Measurements from ENCODE around the gene NFIA. TPM values are rescaled to one million over a fixed set of nuclear protein-coding genes. Genes with fewer than 3 reads are reported as not detected.

NFIA gene
- total RNA-seq, 2 donors from 2014 or later = 61.4 to 86.3 TPM

DNA sequence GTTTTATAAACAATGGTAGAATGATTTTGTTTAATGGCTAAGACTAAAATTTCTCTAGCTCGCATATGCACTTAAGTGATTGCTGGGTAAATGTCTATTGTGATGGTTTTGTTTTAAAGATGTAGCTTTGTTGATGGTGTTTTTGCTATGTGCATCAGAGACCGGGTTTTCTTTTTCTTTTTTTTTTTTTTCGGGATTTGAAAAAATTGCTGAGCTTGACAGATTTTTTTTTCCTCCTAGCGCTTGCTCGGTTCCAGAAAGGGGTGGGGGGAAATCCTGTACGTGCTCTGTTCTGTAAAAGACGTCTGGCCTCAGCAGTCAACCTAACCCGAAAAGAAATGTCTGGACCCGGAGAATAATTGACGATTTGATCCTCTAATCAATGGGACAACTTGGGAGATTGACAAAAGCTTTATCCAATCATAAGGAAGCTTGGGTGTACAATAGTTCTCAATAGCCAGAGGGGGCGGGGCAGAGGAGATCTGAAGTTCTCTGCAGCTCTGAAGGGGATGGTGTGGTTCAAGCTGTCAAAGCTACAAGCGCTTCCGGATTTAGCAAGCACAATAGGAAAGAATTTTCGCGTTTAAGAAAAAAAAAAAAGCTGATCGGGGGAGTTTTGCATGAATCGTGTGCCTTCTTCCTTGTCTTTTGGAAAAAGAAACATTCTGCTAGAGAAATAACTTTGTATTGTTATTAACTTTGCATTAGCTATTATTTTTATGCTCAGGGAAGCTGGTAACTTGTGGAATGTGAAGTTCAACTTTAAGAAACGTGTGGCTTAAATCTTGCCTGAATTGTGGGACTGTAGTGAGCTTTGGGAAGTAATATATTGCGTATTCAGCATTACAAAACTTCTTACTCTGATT lies 4.5 kb upstream of the NFIA start:
- Histone ChIP-seq H3K4me1 (replicated peaks) (peaks cover 12% of the 10 kb centered on the region), H3K27me3 (replicated peaks; ENCODE audit: insufficient read depth) (no peaks in the 10 kb centered on the region), H3K27ac (peak overlapping the region; percentile 89 to 97), H3K4me3 (peak overlapping the region; percentile 29 to 51), H3K36me3 (no peaks in the 10 kb centered on the region), H3K9me3 (no peaks in the 10 kb centered on the region)
- DNase-seq (ENCODE audit: low spot score) = peak; percentile 95
- TF ChIP-seq POLR2AphosphoS5 (IDR thresholded peaks at IDR 0.05) (peak; percentile 89), POLR2A (IDR thresholded peaks at IDR 0.05) (peak; percentile 22)
- TF ChIP-seq, protein P1, sequence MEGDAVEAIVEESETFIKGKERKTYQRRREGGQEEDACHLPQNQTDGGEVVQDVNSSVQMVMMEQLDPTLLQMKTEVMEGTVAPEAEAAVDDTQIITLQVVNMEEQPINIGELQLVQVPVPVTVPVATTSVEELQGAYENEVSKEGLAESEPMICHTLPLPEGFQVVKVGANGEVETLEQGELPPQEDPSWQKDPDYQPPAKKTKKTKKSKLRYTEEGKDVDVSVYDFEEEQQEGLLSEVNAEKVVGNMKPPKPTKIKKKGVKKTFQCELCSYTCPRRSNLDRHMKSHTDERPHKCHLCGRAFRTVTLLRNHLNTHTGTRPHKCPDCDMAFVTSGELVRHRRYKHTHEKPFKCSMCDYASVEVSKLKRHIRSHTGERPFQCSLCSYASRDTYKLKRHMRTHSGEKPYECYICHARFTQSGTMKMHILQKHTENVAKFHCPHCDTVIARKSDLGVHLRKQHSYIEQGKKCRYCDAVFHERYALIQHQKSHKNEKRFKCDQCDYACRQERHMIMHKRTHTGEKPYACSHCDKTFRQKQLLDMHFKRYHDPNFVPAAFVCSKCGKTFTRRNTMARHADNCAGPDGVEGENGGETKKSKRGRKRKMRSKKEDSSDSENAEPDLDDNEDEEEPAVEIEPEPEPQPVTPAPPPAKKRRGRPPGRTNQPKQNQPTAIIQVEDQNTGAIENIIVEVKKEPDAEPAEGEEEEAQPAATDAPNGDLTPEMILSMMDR (IDR thresholded peaks at IDR 0.05) = peak in 1 of 4 experiments; percentile 20
- WGBS = 4% methylated on average over 19 of the region's 19 CpGs
- intact Hi-C loops (cut with DNase I) = loop anchor here (2.0 kb wide), 2 partner anchors 25 to 261 kb away; no protein-coding TSS in a partner anchor

DNA sequence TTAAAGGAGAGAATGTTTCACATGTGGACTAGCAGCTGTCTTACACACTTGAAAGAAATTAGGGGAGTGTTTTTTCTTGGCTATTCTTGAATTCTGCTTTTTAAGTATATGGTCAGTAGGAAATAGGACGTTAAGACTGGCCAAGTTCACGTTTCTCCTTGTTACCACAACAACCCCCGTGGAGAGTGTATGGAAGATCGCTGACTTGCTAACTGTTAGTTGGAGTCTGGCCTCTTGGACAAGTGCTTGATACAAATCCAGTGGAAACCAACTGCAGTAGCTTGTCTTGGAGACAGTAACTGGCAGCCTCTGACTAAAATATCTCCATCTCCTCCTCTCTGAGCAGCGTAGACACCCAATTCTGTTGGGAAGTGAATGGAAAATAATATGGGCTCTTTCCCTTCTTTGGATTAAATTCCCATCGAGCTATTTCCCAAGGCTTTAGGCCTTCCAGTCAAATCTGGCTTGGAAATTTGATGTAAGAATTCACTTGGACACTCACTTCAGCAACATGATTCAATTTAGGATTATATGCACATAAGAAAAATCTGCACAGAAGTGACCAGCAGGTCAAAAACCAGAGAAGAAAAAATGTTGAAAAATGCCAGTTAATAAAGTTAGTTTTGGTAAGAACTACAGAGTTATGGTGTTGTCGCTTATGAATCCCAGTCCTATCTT lies 3.6 kb upstream of the NFIA start:
- Histone ChIP-seq H3K4me1 (replicated peaks) (peaks cover 12% of the 10 kb centered on the region), H3K36me3 (no peaks in the 10 kb centered on the region), H3K4me3 (peak overlapping the region in 1 of 2 donors; percentile 51), H3K27ac (peak overlapping the region; percentile 89 to 97), H3K9me3 (no peaks in the 10 kb centered on the region), H3K27me3 (replicated peaks; ENCODE audit: insufficient read depth) (no peaks in the 10 kb centered on the region)
- no peak for DNase-seq (ENCODE audit: low spot score)
- WGBS = 22% methylated on average over 7 of the region's 7 CpGs
- intact Hi-C loops (cut with DNase I) = loop anchor here (2.0 kb wide), 2 partner anchors 26 to 260 kb away; no protein-coding TSS in a partner anchor
- no peak for TF ChIP-seq POLR2AphosphoS5 (IDR thresholded peaks at IDR 0.05)
- TF ChIP-seq POLR2A (IDR thresholded peaks at IDR 0.05) = no peak
- TF ChIP-seq, protein P1 (IDR thresholded peaks at IDR 0.05) = no peak

DNA sequence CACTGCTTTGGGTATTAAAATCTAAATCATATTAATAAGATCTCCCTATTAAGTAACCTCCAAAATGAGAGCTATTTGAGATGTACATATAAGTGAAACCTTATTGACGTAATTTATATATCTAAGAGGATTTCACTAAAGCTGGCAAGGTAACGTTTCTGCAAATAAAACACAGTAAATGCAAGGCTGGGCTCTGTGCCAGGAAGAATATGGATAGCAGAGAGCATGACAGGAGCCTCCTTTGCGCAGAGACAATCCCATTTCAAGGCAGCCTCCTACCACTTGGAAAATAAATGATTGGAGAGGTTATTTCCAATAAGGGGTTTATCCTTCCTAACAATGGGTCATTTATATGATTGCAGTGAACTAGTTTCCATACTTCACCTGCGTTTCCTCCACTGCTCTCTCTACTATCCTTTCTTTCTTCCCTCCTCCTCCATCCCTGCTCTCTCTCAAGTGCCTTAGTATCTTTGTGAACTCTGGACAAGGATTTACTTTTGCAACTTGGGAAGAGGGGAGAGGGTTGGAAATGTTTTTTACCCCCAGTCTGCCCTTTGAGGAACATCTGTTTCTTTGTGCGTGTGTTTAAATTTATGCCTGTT lies 3.0 kb upstream of the NFIA start:
- peaks cover 12% of the 10 kb centered on the region for H3K4me1 ChIP-seq (replicated peaks)
- intact Hi-C loops (cut with DNase I) = loop anchor here (2.0 kb wide), 2 partner anchors 27 to 259 kb away; no protein-coding TSS in a partner anchor
- DNase-seq (ENCODE audit: low spot score) = no peak
- no peaks in the 10 kb centered on the region for H3K27me3 ChIP-seq (replicated peaks; ENCODE audit: insufficient read depth)
- TF ChIP-seq, protein P1 (IDR thresholded peaks at IDR 0.05) = no peak
- TF ChIP-seq POLR2A (IDR thresholded peaks at IDR 0.05) (no peak), POLR2AphosphoS5 (IDR thresholded peaks at IDR 0.05) (no peak)
- WGBS = 19% methylated on average over 5 of the region's 5 CpGs
- H3K36me3 ChIP-seq = no peaks in the 10 kb centered on the region
- H3K9me3 ChIP-seq = no peaks in the 10 kb centered on the region
- H3K4me3 ChIP-seq = peak overlapping the region in 1 of 2 donors; percentile 13
- H3K27ac ChIP-seq = peak overlapping the region; percentile 89 to 97

DNA sequence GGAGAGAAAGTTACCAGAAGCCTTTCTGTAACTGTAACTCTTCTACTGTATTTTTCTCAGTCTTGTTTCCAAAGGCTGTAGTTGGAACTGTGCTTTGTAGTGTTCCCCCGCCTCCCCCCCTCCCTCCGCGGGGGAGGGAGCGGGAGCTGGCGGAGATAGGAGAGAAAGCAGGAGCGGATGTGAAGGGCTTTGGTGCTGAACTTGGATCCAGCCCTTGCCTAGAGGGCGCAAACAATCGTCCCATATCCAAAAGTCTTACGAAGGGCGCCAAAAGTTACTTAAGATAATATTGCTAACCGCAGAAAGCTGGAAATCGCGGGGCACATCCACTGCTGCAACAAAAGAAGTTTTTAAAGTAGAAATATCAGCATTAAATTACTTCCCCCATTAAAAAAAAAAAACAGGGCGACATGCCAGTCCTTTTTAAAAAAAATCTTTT lies 2.4 kb upstream of the NFIA start:
- TF ChIP-seq POLR2A (IDR thresholded peaks at IDR 0.05) (no peak), POLR2AphosphoS5 (IDR thresholded peaks at IDR 0.05) (peak; percentile 67)
- TF ChIP-seq, protein P1 (IDR thresholded peaks at IDR 0.05) = peak in 2 of 4 experiments; percentile 24 to 36
- Histone ChIP-seq H3K4me3 (peak overlapping the region; percentile 1 to 13), H3K27ac (peak overlapping the region; percentile 89 to 97)

More for the DNA sequence above, 2.4 kb upstream of the NFIA start:
- Histone ChIP-seq H3K4me1 (replicated peaks) (peaks cover 12% of the 10 kb centered on the region), H3K36me3 (no peaks in the 10 kb centered on the region), H3K27me3 (replicated peaks; ENCODE audit: insufficient read depth) (no peaks in the 10 kb centered on the region), H3K9me3 (no peaks in the 10 kb centered on the region)
- intact Hi-C loops (cut with DNase I) = loop anchor here (2.0 to 10.0 kb wide), 4 partner anchors 27 to 375 kb away; no protein-coding TSS in a partner anchor
- DNase-seq (ENCODE audit: low spot score) = peak; percentile 81
- WGBS = under 1% methylated on average over 14 of the region's 14 CpGs

Data from prostate gland (tissue), 2 donors.